Kidney (tissue), 14 donors: ENCODE measurements around the gene NEURL1B. TPM values are rescaled to one million over a fixed set of nuclear protein-coding genes. Genes with fewer than 3 reads are reported as not detected.

Source experiments
- DNase-seq, 5 donors: peaks; one replicate each; pipeline ENCODE4 v3.0.0-alpha.2; 2013 to 2020
- FAIRE-seq: peaks from 2 replicates; lab custom pipeline; 2012; peaks lifted over from hg19 to GRCh38; lab: Jason Lieb, UNC
- H3K27ac ChIP-seq, 2 donors: one replicate each; pipeline ENCODE4 v1.7.0; 2013; ENCODE audit warnings: low read depth in 2 of 2, low read length in 2 of 2, inconsistent platforms in 1 of 2
- H3K27me3 ChIP-seq: one replicate; pipeline ENCODE4 v1.7.1; 2013; ENCODE audit warnings: low read length, inconsistent platforms; ENCODE audit not compliant: control insufficient read depth, insufficient read depth
- H3K36me3 ChIP-seq, 3 donors: one replicate each; pipeline versions ENCODE4 v1.7.0 to v1.7.1; 2013; ENCODE audit warnings: low read length in 3 of 3, control low read depth in 1 of 3, inconsistent platforms in 1 of 3; ENCODE audit not compliant: insufficient read depth in 3 of 3, control insufficient read depth in 2 of 3
- H3K4me1 ChIP-seq, 3 donors: one replicate each; pipeline versions ENCODE4 v1.7.0 to v1.7.1; 2013; ENCODE audit warnings: low read length in 3 of 3, inconsistent platforms in 1 of 3, low read depth in 1 of 3; ENCODE audit not compliant: control insufficient read depth in 2 of 3, insufficient read depth in 2 of 3
- H3K4me3 ChIP-seq, 3 donors: one replicate each; pipeline versions ENCODE4 v1.7.0 to v1.8.1; 2013; ENCODE audit warnings: low read length in 3 of 3, control low read depth in 1 of 3, inconsistent platforms in 1 of 3
- H3K9ac ChIP-seq, 3 donors: one replicate each; pipeline versions ENCODE4 v1.7.0 to v1.7.1; 2013; ENCODE audit warnings: low read length in 3 of 3, control low read depth in 1 of 3, inconsistent platforms in 1 of 3
- H3K9me3 ChIP-seq, 3 donors: one replicate each; pipeline versions ENCODE4 v1.7.0 to v1.7.1; 2013; ENCODE audit warnings: low read length in 3 of 3, control low read depth in 1 of 3, inconsistent platforms in 1 of 3; ENCODE audit not compliant: control insufficient read depth in 2 of 3, insufficient read depth in 1 of 3
- CTCF ChIP-seq: IDR thresholded peaks from 3 replicates; pipeline ENCODE4 v1.5.1; 2012; ENCODE audit warnings: mild to moderate bottlenecking, moderate library complexity, borderline replicate concordance; ENCODE audit not compliant: insufficient read depth; ENCODE audit errors: extremely low read depth
- intact Hi-C: fragments of 100-400 bp; cut with DNase I; formaldehyde crosslinking; loops from one replicate; pipeline ENCODE4 v1.11.1; 2022
- polyA plus RNA-seq: library from polyadenylated mRNA; stranded (reverse); fragments of 350-450 nt; fragmentation: Illumina TruSeq; extraction: RNeasy Lipid Tissue Mini Kit (QIAGEN cat#74804); gene quantifications from one replicate; pipeline ENCODE4 v1.2.3, GENCODE V29; 2014; ENCODE audit warnings: low read depth, low replicate concordance; ENCODE audit not compliant: insufficient read depth
- total RNA-seq: library from RNA; stranded (reverse); fragmentation: NEBNext Ultra II Directional; extraction: Animal tissue kit (Norgen Biotek cat#: 25700); gene quantifications from one replicate; pipeline ENCODE4 v1.2.1, GENCODE V29; 2021
- donor health status: control.
- donor health status: control.
- donor health status: control.
- donor health status: control.
- donor health status: control.
- donor health status: DM: yes; HTN: yes; CAD: no.
- donor health status: Normal renal cell carcinoma (clear cell type).

Gene NEURL1B
- total and polyA plus RNA-seq, 2 donors from 2014 or later = 5.4 to 42.6 TPM

DNA sequence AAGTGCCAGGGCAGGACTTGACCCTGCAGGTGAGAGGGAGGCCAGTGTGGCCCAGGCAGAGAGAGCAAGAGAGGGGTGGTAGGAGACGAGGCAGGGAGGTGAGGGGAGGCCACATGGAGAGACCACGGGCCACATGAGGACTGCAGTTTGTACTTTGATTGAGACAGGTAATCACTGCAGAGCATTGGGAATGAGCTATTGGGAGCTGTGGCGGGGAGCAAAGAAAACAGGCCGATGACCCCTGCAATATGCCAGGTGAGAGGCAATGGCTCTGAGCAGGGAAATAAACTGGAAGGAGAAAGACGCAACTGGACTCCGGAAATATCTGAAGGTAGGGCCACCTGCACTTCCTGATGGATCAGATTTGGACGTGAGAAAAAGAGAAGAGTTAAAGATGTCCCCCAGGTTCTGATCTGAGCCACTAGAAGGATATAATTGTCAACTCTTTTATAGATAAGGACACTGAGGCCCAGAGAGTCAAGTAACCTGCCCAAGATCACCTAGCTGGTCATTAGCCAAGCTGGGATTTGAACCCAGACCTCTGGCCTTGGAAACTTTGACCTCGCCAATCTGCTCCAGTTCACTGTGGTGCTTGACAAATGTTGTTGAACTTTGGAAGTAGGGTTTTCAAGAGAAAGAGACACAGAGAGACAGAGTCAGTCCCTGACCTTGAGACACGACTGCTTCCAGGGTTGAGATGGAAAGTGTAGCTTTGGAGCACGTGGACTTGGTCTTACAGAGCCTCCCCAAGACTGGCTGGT, 87.6 kb downstream of the NEURL1B start:
- H3K9ac ChIP-seq = no peak overlapping the region
- H3K9me3 ChIP-seq = no peaks in the 10 kb centered on the region
- no peak for TF ChIP-seq CTCF
- H3K27ac ChIP-seq = no peak overlapping the region
- H3K27me3 ChIP-seq = no peaks in the 10 kb centered on the region
- DNase-seq = no peak
- intact Hi-C loops = no loop called here
- H3K36me3 ChIP-seq = no peaks in the 10 kb centered on the region
- H3K4me3 ChIP-seq = no peak overlapping the region
- peaks cover 3 to 21% (median 4%) of the 10 kb centered on the region in 3 donors for H3K4me1 ChIP-seq
- no peak for FAIRE-seq

DNA sequence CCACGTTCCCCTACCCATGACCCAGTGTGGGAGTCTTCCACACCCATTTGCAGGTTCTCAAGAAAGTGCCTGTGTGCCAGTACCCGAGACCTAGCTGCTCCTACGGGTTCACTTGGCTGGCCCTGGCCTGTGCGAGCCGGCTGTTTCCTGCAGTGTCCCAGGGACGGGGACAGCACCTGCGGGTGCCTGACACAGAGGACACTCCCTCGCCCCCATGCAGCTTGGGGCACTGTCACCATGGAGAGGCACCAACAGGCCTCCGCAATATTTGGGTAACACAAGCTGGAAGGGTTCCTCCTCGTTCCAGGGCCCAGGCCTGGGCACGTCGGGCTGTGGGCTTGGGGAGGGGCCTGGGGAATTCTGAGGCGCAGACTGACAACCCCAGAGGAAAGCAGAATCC, 88.5 kb downstream of the NEURL1B start:
- no peak overlapping the region for H3K9ac ChIP-seq
- H3K27ac ChIP-seq = no peak overlapping the region
- FAIRE-seq (no peak), DNase-seq (peak in 1 of 5 donors; percentile 65)
- peaks cover 3 to 21% (median 4%) of the 10 kb centered on the region in 3 donors for H3K4me1 ChIP-seq
- H3K36me3 ChIP-seq = no peaks in the 10 kb centered on the region
- no peak for TF ChIP-seq CTCF
- H3K27me3 ChIP-seq = no peaks in the 10 kb centered on the region
- H3K4me3 ChIP-seq = no peak overlapping the region
- intact Hi-C loops = no loop called here
- H3K9me3 ChIP-seq = no peaks in the 10 kb centered on the region

- intact Hi-C loops = no loop called here
- no peak for DNase-seq
- no peak for TF ChIP-seq CTCF
These were observed 89.2 kb downstream of the NEURL1B start for GRCh38 chr5:172730222-172730621.

More at GRCh38 chr5:172730222-172730621, 89.2 kb downstream of the NEURL1B start:
- no peak overlapping the region for H3K4me3 ChIP-seq
- no peaks in the 10 kb centered on the region for H3K36me3 ChIP-seq
- H3K9me3 ChIP-seq = no peaks in the 10 kb centered on the region
- no peaks in the 10 kb centered on the region for H3K27me3 ChIP-seq
- no peak overlapping the region for H3K9ac ChIP-seq
- FAIRE-seq = no peak
- H3K27ac ChIP-seq = no peak overlapping the region
- peaks cover 3 to 21% (median 4%) of the 10 kb centered on the region in 3 donors for H3K4me1 ChIP-seq
